NCI-H82 (cell line): ENCODE results near the gene AFDN.

Experiments used
- DNase-seq: peaks from one replicate; lab custom pipeline; 2025; lab: John Stamatoyannopoulos, UW

Gene AFDN

DNA sequence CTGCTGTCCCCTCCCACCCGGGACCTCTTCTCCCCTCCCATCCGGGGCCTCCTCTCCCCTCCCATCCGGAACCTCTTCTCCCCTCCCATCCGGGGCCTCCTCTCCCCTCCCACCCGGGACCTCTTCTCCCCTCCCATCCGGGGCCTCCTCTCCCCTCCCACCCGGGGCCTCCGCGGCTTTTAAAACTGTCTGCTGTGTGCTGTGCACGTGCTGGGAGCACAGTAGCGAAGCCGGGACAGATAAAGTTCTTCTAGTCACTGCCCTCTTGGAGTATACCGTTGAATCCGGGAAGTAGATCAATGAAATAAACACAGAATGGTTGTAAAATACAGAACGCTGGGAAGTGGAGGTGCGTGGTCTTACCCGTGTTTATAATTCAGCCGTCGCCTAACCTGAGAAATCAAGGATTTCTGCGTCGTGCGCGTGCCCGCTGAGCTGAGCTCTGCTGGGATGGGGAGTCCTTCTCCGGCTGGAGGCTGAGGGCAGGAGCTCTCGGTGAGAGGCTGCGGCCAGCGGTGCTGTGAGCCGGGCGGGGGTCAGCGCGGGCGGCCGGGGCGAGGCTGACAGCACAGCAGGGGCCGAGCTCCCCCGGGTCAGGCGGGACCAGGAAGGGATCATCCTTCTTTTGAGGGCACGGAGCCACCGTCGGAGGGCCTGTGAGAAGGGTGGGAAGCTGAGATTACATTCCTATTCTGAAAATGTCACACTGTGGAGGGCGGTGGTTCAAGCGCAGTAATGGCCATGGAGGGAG lies 151.2 kb downstream of the AFDN start:
- DNase-seq: no peak

DNA sequence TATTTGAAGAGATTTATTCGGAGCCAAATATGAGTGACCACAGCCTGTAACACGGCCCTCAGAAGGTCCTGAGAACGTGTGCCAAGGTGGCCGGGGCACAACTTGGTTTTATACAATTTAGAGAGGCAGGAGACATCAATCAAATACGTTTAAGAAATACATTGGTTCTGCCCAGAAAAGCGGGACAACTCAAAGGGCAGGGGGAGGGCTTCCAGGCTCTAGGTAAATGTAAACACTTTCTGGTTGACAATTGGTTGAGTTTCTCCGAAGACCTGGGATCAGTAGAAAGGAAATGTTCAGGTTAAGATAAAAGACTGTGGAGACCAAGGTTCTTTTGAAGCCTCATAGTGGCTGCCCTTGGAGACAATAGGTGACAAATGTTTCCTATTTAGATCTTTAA lies 151.9 kb downstream of the AFDN start:
- no peak for DNase-seq

DNA sequence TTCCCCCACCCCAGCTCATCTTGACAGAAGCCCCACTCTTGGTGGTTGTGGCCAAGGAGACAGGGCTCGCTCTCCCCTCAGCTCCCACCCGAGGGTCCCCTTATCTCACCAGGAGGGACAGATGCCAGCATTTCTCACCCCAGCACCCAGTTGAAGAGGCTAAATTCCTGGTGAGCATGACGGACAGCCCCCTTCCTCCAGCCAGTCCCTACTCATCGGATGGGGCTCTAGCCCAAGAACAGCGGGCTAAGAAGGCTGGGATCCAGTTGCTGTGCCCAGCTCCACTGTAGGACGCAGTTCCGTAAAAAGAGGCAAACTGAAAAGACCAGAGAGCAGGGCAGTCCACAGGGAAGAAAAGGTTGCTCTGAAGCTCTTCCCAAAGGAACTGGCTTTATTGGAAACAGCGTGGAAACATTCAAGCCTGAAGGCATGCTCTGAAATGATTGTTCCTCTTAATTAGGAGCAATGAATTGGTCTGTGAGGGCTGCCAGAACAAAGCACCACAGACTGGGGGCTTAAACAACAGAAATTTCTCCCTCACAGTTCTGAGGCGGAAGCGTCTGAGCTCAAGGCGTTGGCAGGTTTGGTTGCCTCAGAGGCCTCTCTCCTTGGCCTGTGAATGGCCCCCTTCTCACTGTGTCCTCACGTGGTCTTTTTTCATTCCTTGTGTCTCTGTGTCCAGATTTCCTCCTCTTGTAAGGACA lies 152.9 kb downstream of the AFDN start:
- DNase-seq: no peak

DNA sequence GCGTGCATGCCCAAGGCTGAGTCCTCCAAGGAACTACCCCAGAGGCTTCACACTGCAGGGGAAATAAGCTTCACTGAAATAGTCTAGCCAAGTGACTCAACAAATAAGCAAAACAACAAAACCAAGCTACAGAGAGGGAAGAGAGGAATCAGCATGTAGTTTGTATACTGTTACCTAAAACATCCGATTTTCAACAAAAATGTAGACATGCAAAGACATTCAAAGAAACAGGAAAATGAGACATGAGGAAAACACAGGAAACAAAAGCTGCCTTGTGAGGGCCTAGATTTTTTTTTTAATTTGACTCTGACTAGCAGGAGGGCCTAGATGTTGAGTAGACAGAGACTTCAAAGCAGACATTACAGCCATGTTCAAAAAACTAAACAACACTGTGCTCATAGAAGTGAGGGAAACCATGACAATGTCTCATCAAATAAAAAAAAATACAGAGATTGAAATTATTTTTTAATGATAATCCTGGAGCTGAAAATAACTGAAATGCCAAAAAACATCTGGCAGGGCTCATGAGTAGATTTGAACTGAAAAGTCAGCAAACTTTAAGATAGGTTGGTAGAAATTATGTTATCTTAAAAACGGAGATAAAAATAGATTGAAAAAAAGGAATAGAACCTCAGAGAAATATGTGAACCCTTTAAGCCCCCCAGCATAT lies 154.3 kb downstream of the AFDN start:
- DNase-seq: no peak

DNA sequence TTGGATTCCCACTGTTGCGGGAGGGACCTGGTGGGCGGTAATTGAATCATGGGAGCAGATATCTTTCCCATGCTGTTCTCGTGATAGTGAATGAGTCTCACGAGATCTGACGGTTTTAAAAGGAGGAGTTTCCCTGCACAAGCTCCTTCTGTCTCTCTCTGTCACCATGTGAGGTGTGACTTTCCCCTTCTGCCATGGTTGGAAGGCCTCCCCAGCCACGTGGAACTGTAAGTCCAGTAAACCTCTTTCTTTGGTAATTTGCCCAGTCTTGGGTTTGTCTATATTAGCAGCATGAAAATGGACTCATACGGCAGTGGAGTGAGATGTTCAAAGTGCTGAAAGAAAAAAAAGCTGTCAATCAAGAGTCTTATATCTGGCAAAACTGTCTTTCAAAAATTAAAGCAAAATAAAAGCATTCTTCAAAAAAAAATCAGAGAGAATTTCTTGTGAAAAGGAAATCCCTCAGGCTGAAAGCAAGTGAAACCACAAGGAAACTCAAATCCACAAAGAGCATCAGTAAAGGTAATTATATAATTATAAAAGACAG lies 155.3 kb downstream of the AFDN start:
- no peak for DNase-seq

DNA sequence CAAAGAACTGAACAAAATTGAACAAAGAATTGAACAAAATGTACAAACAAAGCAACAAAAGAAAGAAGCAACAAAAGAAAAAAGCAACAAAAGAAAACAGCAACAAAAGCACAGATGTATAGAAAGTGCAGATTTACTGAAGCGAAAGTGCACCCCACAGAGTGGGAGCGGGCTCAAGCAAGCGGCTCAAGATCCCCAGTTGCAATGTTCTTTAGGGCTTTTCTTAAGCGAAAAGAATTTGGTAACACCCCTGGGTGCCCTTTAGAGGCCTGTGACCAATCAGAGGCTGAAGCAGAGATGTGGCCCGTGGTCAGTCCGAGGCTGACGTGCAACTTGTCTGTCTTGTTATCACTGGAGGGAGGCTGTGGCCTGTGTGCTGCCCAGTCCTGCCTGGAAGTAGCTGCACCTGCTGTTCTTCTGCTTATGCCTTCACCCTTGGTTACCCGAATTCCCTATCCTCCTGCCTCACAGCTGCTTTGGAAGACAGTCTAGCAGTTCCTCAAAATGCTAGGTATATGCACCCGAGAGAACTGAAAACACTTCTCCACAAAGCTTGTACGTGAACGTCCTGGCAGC lies 157.5 kb downstream of the AFDN start:
- no peak for DNase-seq

DNA sequence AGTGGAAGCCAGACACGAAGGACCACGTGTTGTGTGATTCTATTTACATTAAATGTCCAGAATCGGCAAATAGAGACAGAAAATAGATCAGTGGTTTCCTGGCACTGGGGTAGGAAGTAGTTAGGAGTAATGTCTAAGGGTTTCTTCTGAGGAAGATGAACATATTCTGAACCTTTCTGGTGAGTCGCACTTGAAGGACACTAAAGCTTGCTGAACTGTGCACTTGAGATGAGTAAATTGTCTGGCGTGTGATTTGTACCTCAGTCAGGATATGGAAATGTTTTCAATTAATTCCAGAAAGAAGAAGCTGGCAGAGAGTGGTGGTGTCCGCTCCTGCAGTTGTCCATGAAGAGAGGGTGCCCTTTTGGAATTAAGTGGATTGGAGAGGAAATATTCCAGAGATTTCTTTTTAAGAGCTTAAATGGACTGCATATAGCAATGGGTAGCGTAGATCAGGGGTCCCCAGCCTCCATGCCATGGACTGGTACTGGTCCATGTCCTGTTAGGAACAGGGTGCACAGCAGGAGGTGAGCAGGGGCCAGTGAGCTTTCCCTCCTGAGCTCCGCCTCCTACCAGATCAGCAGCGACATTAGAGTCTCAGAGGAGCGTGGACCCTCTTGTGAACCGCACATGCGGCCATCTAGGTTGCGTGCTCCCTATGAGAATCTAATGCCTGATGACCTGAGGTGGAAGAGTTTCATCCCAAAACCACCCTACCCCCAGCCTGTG lies 158.3 kb downstream of the AFDN start:
- DNase-seq: no peak

DNA sequence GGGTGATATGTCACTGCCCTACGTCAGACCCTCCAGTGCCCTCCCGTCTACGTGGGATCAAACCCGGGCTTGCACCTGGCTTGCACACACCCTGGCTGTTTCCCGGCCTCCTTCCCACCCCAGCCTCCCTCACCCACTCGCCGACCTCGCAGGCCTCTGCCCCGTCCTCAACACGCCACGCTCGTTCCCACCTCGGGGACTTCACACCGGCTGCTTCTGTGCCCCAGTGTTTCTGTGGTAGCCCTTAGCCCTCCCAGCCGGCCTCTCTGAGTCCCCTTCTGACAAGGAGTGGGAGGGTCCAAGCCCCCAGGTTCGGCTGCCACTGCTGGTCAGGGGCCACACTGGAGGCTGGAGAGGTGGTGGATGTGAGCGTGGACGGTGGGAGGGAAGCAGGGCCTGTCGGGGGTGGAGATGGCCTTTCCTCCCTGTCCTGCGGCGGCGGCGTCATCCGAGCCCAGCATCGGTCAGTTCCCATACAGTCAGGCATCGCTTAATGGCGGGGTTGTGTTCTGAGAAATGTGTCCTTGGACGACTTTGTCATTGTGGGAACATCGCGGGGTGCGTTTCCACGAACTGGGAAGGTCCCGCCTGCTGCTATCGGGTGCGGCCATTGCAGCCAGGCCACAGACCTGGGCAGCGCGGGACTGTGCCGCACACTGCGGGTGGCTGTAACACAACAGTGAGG lies 159.3 kb downstream of the AFDN start:
- no peak for DNase-seq

DNA sequence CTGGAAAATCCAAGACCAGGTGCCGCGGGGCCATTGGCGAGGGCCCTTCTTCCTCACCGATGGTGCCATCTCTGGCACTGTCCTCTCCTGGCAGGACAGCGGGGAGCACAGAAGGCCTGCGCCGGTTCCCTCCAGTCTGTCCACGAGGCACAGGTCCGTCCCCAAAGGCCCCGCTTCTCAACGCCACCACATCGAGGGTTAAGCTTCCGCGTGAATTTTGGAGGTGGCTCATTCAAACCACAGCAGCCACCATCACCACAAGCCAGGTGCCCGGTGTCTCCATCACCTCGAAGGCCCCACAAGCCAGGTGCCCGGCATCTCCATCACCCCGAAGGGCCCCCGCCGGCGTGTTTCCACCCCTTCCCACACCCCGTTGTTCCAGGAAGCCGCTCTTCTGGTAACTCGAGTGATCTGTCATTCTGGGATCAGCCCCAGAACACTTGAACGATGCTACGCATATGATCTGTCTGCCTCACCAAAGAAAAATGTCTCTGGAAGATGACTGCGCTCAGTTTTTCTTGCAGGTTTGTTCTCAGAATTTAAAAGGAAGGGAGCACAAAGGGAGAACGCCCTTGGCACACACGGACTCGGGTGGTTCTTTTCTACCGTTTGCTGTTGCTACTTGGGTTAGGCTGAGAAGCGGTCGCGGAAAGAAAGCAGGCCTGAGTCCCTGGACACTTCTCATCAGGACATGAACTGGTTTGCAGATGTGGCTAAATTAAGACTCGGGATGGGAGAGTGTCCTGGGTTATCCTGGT lies 160.9 kb downstream of the AFDN start:
- DNase-seq: no peak

DNA sequence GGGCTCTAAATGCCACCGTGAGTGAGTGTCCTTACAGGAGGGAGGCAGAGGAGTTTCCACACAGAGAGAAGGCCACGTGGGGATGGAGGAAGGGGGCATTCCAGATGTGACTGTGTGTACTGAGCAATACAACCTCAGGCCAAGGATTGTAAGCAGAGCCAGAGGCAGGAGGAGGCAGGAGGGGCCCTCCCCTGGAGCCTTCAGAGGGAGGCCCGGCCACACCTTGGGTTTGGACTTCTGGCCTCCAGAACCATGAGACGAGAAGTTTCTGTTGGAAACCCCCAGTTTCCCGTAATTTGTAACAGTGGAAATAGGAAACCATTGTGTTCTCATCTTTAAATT lies 161.4 kb downstream of the AFDN start:
- DNase-seq: no peak

DNA sequence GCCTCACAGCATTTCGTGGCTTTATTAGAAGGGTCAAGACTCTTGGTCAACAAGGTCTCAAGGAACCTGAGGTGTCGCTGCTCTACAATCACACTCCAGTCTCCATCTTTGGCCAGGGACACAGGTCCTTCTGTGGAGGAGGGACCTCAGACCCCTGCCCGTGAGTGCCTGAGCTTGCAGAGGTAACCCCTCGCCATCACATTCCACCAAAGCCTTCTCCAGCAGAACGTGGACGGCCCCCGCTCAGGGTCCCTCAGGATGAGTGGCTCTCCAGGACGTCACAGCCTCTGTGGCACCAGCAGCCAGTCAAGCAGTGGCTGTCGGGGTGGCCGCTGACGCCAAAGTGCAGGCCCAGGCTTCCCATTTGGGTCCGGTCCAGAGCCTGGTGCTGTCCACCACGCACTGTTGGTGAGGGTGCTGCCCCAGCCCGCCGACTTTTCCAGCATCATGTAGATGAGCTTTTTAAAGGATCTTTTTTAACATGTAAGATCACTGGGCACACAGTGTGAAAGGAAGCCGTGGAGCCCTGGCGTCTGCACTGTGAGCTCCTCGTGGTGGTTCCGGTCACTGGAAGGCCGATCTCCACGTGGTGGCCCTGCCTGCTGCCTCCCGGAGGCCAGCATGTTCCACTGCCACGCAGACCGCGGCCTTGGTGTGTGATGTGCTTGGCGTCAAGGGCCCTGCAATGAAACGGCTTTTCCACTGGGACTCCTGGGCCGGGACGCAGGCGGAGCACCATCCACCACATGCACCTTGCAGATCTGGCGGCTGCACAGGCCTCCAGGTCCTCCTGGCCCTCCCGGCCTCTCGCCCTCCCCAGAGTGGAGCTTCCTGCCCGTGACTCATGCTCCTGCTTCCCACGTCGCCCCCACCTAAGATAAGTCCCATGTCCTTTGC lies 162.5 kb downstream of the AFDN start:
- DNase-seq: no peak

DNA sequence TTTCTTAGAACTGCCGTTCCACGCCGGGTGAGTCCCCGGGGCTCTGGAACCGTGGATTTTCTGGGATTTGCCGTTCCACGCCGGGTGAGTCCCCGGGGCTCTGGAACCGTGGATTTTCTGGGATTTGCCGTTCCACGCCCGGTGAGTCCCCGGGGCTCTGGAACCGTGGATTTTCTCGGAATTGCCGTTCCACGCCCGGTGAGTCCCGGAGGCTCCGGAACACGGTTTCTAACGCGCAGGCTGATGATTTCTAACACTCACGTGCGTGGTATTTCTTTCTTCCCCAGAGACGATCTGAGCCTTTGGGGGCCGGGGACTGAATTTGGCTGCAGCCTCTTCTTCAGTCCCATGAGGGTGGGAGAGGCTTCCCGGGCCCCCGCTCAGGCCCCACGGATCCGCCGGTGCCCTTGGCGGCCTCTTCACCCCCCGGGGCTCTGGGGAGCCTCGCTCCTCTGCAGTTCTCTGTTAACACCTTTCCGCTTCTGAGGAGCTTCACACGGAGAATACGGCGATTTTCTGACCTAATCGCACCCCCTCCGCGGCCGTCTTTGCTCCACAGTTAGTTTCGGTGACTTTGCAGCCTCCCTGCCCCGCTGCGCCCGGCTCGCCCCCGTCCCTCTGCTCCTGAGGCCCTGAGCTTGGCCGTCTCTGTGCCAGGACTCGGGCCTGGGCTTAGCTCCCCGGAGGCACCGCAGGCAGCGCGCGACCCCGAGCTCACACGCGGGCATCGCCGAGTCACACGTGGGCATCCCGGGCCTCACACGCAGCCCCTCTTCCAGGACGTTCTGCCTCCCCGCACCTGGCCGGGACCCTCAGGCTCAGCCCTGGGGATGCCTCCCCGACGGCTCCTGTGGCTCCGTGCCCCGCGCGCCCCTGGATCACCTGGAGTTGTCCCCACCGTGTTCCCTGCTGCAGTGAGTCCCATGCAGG lies 163.6 kb downstream of the AFDN start:
- no peak for DNase-seq

DNA sequence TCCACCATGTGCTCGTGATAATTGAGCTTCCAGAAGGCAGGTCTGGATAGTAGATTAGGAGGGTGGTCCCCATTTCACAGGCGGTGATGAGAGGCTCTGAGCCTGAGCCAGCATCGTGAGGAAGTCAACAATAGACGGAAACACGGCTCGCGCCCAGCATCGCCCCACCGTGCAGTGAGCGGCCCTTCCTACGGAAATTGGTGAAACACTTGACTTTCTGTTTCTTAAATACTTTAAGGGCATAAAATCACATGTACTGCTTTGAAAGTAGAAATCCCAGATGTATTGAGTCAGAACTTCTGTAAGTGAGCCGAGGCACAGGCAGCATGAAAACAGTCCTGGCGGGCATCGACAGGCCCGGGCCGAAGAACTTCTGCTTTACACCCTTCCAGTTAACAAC lies 166.5 kb downstream of the AFDN start:
- DNase-seq: no peak

DNA sequence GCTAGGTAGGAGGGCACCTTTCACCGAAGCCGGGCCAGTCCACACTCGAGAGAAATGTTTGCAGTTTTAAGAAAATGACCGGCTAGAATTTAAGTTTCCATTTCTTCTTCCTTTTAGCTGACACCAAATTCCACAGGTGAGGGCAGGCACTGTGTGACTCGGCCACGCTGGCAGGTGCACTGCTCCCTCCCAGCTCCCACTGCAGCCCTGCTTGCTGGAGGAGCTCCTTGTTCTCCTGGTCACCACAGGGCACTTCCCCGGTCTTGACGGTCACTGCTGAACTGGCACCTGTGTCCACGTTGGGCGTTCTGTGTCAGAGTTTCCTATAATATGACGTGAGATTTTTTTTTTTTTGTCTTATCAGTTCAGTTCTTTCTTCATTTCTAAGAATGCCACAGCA lies 167.1 kb downstream of the AFDN start:
- DNase-seq: no peak

DNA sequence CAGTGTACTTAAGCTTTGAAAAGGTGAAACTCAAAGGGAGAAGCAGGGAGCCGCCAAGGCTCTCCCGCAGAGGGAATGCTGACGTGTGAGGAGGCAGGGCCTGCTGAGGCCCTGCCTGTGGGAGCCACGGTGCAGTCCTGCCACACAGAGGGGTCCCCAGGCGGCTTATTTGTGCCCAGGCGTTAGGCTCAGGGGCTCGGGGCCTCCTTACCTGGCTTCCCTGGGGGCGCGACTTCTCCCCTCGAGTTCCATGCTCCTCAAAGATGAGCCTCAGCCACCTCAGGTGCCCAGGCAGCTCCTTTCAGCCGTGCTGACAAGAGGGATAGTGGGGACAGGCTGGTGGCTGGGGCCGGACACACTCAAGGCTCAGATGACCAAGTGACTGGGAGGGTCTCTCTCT lies 168.6 kb downstream of the AFDN start:
- DNase-seq: no peak

DNA sequence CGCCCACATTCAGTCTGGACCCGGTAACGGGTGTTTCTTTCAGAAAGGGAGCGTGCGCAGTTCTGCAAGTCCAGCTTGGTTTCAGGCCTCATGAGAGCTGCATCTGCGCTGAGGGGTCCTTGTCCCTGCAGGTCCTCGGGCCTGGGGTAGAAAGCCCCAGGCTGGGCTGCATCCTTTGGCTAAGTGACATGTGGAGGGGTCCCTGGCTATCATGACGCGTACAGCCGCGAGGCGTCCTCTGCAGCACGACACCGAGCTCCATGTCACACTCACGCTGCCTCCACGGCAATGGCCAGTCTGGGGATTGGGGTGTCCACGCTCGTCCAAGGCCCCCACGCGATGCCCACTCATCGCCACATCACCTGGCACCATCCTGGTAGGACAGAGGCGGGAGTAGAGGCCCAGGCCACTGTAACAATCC lies 169.0 kb downstream of the AFDN start:
- no peak for DNase-seq

DNA sequence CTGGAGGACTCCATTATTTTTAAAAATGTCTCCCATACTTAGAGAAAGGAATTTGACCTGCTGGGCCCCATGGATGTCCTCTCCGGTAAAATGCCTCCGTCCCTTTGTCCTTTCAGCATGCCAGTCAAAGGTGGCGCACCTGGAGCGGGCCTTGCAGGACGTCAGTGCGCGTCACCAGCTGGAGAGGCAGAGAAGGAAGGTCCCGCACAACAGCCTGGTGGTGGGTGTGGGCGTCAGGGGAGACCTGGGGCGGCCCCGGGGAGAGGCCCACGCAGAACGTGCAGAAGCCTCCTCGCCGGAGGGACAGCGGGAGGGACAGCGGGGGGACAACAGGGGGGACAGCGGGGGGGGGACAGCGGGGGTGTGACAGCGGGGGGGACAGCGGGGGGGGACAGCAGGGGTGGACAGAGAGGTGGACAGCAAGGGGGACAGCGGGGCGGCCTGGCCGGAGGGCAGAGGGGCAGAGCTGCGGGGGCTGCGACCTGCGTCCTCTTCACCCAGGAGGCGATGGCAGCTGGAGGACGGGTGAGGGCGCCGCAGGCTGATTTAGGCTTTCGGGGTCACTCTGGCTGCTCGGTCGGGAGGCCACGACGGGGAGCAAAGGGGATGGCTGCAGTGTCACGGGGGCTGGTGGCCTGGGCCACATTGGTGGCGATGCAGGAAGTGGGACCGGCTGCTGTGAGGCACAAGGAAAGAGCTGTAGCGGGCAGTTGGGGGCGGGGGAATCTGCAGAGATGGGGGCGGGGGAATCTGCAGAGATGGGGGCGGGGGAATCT lies 169.9 kb downstream of the AFDN start:
- no peak for DNase-seq

DNA sequence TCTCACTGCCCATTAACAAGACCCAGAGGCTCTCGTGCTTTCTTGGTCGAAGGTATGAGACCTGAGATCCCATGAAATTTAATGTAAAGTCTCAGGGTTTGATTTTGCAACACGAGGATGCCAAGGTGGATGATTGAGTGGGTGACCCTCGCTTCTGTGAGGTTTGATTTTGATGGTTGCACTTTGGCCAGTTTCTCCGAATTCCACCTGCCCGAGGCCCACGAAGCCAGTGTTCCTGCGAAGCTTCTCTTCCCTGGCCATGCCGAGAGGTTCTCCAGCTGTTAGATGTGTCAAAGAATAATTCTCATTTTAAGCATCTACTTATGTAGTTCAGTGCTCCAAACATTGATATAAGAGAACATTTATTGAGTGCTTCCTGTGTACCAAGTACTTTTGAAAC lies 170.9 kb downstream of the AFDN start, which contains the start of gene KIF25:
TSS of gene KIF25 (plus strand) at position 30 of the 400 bp plus-strand sequence. CDS start 31,915 bp downstream, outside the sequence.
- no peak for DNase-seq
